Measurements from ENCODE around the gene ABL2.
"Not testable (repeated sequence)": the region's sequence is repeated elsewhere in the genome, so short reads cannot be mapped to it uniquely, and the experiment has no call there.

ABL2 gene

GRCh38 chr1:179169616-179170467 is 59.6 kb downstream of the ABL2 start:
- DNase-seq (ENCODE audit: low read depth in 3 of 3), result no peak

GRCh38 chr1:179168536-179168935 is 60.9 kb downstream of the ABL2 start:
- DNase-seq (ENCODE audit: low read depth in 3 of 3), result no peak

DNA sequence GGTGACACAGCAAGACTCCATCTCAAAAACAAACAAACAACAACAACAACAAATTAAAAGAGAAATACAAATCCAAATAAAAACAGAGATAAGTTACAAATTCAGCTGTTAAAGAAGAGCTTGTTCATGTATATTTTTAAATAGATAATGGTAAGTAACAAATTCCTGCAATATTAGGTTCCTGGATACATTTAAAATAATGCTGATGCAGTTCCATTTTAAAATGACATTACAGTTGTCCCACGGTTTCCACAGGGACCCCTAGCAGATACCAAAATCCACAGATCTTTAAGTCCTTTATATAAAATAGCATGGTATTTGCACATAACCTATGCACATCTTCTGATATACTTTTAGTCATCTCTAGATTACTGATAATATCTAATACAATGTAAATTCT is 61.5 kb downstream of the ABL2 start:
- no peak for DNase-seq (ENCODE audit: low read depth in 3 of 3)

GRCh38 chr1:179167418-179167777 is 62.1 kb downstream of the ABL2 start:
- no peak for DNase-seq (ENCODE audit: low read depth in 3 of 3)

- DNase-seq (ENCODE audit: low read depth in 3 of 3), result no peak
These were observed 62.6 kb downstream of the ABL2 start for GRCh38 chr1:179166663-179167417.

DNA sequence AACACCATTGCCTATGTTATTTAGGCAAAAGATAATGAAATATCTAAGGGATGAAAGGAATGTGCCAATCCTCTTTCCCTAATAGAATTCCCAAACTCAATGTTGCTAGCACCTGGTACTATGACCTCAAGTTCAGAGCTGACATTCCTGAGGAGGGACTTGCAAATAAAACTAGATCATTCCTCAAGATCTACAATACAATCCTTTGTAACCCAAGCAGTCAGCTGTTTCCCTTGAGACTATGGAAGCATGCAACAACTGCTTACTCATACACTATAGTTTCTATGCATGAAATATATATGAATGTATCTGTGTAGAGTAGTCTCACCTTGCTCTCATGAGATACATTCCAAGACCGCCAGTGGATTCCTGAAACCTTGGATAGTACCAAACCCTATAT is 65.0 kb downstream of the ABL2 start:
- no peak for DNase-seq (ENCODE audit: low read depth in 3 of 3)

DNA sequence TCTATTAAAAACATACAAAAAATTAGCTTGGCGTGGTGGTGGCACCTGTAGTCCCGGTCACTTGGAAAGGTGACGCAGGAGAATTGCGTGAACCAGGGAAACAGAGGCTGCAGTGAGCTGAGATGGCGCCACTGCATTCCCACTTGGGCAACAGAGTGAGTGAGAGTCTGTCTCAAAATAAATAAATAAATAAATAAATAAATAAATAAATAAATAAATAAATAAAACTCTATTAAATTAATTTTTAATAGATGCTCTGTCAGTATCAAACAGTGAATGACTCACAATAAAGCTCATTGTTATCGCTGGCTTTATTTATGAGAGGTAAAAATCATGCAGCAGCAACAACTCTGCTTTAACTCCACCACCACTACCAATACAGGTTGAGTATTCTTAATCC is 72.8 kb downstream of the ABL2 start:
- no peak for DNase-seq (ENCODE audit: low read depth in 3 of 3)

- DNase-seq (ENCODE audit: low read depth in 3 of 3), result no peak
These were observed 73.5 kb downstream of the ABL2 start for GRCh38 chr1:179156026-179156425.

- DNase-seq (ENCODE audit: low read depth in 3 of 3), result no peak
These were observed 73.9 kb downstream of the ABL2 start for GRCh38 chr1:179155615-179156014.

DNA sequence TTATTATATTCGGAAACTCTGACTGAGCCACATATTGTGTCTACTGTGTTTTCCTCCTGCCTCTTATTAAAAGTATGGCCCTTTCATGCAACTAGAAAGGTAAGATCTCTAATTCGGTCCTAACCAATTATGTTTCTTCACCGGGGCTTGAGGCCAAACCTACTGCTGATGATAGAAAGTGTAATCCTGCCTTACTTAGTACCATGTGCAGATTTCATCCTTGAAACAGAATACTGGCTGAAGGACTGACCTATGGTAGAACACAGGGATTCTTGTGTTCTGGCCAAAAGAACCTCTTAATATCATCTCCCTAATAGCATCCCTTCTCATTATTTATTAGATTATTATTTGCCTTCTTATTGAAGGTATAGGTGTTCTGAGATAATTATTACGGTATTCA is 75.0 kb downstream of the ABL2 start:
- no peak for DNase-seq (ENCODE audit: low read depth in 3 of 3)

DNA sequence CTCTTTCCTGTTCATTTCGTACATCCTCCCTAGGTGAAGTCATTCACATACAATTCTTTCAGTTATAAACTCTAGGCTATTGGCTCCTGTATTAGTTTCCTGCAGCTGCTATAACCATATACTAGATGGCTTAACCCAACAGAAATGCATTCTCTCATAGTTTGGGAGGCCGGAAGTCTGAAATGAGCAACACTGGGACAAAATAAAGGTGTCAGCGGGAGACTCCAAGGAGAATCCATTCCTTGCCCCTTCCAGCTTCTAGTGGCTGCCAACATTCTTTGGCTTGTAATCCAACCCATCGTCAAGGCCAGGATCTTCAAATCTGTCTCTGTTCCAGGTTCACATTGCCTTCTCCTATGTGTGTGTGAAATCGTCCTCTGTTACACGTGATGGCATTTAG is 76.3 kb downstream of the ABL2 start:
- DNase-seq (ENCODE audit: low read depth in 3 of 3), result no peak

DNA sequence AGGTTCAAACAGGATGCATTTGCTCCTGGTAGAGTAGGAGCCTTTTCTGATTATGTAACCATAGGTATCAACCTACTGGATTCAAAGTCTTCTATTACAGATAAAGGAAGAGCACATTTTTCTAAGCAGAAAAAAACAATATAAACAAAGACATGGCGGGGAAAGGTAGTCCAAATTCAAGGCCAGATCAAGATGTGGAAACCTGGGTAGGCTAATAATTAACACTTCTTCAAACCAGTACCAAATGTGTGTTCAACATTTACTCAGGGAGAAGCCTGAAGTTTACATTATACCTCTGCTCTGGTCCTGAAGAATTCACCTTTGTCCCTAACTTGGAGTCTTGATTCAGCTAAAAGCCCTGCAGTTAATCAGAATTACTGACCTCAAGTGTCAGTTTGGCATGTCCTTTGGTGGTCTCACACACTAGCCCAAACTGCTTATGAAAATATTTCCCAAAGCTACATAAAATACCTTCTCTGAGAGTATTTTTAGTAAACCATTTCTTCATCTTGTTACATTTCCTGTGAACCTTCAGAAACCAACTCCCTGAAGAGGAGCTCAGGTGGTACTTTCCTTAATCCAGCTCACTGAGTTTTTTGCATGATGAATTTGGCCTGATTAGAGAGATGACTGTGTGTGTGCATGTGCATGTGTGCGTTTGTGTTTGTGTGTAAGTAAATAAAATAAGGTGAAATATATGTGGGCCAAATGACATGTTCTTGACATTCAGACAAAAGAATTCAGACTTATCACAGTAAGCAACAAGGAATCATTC is 77.4 kb downstream of the ABL2 start:
- no peak for DNase-seq (ENCODE audit: low read depth in 3 of 3)

DNA sequence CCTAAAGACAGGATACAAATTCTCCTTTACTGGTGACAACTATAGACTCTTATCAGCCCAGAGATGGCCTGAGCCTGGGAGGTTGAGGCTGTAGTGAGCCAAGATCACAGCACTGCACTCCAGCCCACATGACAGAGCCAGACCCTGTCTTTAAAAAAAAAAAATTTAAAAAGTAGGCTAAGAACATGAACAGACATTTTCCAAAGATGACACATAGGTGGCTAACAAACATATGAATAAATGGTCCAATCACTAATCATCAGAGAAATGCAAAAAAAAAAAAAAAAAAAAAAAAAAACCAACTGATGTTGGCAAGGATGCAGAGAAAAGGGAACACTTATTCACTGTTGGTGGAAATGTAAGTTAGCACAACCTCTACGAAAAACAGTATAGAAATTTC is 82.6 kb downstream of the ABL2 start:
- no peak for DNase-seq (ENCODE audit: low read depth in 3 of 3)

DNA sequence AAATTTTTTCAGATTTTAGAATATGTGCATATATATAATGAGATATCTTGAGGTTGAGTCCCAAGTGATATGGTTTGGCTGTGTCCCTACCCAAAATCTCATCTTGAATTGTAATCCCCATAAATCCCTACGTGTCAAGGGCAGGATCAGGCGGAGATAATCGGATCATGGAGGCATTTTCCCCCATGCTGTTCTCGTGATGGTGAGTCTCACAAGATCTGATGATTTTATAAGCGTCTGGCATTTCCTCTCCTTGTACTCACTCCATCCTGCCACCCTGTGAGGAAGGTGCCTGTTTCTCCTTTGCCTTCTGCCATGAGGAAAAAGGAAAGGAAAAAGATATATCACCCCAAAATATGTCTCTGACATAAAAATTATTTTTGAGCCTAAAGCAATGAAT is 83.0 kb downstream of the ABL2 start:
- no peak for DNase-seq (ENCODE audit: low read depth in 3 of 3)

DNA sequence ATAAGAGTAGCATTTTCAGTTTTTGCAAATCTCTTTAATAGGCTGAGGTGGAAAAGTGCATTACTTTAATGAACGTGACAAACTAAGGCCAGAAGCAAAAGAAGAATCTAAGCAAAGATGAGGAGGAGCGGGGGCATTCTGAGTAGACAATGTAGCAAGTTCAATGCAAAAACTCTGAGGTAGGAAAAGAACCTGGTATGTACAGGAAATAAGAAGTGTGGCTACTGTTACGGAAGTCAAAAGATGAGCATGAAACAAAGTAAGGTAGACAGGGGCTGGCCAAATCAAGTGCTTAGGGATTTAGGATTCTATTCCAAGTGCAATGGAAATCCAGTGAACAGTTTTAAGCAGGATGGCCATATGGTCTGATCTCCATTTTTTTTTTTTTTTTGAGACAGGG is 84.0 kb downstream of the ABL2 start:
- no peak for DNase-seq (ENCODE audit: low read depth in 3 of 3)

GRCh38 chr1:179144626-179145025 is 84.9 kb downstream of the ABL2 start:
- DNase-seq (ENCODE audit: low read depth in 3 of 3), result no peak

DNA sequence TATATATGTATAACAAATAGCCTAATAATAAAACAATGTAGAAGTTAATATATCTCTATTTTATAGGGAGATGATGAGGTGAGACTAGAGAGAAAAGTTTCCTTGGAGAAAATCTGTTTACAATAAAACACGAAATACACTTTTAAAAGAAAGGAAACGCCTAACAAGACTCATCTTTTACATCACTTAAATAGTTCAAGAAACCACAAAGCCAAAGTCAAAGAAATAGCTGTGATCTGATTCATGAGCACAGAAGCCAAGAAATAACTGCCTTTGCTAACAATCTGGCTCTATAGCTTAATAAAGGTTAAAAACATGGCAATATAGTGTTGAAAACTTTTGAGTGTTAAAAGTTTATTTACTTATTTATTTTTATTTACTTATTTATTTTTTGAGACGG is 86.2 kb downstream of the ABL2 start:
- no peak for DNase-seq (ENCODE audit: low read depth in 3 of 3)

DNA sequence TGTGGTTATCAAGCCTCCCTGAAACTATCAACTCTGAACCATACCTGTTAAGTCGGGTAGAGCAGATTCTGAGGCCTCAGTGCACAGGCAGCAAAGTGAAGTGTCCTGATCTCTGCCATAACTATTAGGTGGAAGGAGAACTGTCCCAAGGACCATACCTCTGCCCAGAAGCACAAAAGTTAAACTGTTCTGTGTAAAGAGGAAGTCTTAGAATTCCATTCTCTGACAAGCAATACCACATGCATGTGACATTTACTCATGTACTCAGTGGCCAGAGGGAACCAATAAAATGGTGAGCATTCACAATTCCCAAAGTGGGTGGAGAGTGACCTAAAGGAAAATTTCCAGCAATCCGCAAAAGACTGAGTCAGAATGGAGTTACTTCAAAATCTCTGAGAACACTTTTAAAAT is 86.6 kb downstream of the ABL2 start:
- DNase-seq (ENCODE audit: low read depth in 3 of 3), result no peak

DNA sequence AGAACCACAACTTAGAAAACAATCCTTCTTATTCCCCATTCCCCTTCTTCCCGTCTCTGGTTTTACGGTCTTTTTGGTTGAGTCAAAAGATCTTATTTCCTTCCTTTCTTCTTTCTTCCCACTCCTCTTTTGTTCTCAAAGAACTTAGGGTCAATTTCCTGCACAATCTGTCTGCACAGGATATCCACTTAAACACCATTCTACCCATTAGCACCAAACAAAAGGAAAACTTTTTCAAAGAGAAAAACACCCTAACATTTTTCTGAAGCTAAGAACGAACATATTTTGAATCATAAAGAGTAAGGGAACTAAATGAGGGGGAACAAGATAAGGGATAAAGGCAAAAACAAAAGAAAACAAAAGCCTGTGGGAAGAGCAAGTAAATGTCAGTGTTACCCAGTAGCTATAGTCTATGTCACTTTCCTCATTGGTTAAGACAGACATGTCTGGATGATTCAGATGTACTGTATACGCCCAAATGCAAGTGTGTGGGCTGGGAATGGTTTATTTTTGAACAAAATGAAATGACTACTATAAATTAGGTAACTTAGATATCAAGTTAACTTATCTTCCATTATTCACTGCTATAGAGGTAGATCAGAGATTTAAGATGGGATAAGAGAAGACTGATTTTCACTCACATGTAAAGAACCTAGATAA is 87.8 kb downstream of the ABL2 start:
- DNase-seq (ENCODE audit: low read depth in 3 of 3), result peak in 2 of 3 experiments; percentile 7 to 10

DNA sequence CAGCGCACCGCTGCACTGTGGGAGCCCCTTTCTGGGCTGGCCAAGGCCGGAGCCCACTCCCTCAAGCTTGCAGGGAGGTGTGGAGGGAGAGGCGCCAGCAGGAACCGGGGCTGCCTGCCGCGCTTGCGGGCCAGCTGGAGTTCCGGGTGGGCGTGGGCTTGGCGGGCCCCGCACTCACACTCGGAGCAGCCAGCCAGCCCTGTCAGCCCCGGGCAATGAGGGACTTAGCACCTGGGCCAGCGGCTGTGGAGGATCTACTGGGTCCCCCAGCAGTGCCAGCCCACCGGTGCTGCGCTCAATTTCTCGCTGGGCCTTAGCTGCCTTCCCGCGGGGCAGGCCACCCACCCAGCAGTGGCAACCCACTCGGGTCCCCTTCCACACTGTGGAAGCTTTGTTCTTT is 90.7 kb downstream of the ABL2 start:
- not testable (repeated sequence) for DNase-seq (ENCODE audit: low read depth in 3 of 3)

DNA sequence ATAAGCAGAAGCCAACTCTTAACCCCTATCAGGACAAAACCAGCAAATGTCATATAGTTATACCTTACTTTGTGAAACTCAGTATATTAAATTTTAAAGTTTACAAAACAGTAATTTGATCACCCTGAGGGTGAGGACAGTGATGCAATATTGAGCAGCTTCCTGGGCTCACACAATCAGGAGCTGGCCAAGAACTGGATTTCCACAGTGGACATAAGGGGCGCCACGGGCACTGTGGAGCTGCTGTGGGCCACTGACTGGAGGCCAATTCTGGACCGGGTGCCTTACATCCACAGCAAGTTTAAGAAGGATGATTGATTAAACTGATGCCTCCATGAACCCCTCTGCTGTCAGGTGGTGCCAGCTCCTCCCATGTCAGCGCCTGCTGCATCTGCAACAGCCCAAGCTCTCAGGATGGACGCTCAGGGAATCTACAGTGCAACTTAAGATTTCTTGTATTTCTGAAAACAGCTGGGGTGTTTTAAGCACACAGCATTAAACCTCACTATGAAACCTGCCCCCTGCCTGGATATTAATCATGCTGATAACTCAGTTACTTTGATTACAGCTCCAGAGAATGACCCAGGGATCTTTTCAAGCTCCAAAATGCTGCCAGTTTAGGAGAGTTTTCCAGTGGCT is 91.7 kb downstream of the ABL2 start:
- no peak for DNase-seq (ENCODE audit: low read depth in 3 of 3)

All from stimulated activated CD4-positive, alpha-beta T cell treated with anti-CD3 and anti-CD28 coated beads, TNF-alpha, amount 100 ng/mL, for 4 hours (primary cell).